ENCODE measurements around the gene DCC.

Gene DCC

GRCh38 chr18:53224128-53224778, 884.3 kb downstream of the DCC start:
- no peak for DNase-seq (ENCODE audit: low spot score)

DNA sequence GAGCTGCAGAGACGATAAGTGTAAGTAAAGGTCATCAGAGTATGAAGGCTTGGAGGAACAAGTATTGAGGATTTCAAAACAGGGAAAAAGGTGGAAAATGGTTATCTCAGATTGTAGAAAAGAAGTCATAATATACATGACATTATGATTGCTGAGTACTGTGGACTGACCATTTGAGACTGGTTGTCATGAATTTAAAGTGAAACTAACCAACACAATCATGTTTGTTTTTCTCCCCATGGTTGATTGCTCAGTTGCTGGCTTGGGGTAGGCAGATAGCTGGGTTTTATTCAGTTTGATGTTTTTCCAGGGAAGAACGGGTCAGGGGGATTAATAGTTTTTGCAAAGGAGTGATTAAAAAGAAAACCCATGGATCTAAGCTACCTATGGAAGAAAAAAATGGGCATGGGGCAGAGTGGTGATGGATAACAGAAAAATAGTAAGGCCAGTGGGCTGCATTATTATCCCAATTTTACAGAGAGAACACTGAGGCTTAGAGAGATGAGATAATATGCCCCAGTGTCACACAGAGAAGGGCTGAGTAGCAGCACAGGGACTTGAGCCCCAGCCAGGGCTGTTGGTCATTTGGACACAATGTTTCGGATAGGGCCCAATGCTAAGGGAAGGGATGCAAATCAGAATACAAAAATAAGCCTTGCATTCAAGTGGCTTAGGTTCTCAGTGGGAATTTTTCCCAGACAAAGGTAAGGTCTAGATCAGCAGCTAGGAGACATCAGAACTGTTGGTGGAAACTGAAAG, 885.7 kb downstream of the DCC start:
- no peak for DNase-seq (ENCODE audit: low spot score)

DNA sequence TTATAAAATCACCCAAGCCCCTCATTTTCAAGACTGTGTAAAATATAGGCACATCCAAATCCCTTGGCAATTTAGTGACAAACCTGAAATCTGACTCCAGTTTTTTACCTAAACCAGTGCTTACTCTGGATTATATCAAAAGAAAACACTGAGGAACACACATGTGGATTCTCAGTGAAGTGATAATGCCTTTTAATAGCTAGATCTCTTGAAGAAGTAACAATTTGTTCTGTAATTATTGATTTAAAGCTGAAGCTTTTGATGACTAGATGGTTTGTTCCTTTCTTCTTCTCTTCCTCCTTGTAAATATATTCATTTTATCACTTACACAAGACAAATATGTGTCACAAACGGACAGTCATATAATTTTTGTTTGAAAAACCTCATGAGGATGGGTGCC, 894.6 kb downstream of the DCC start:
- no peak for DNase-seq (ENCODE audit: low spot score)

GRCh38 chr18:53241161-53241560, 901.2 kb downstream of the DCC start:
- no peak for DNase-seq (ENCODE audit: low spot score)

GRCh38 chr18:53253789-53254188, 913.8 kb downstream of the DCC start:
- no peak for DNase-seq (ENCODE audit: low spot score)

DNA sequence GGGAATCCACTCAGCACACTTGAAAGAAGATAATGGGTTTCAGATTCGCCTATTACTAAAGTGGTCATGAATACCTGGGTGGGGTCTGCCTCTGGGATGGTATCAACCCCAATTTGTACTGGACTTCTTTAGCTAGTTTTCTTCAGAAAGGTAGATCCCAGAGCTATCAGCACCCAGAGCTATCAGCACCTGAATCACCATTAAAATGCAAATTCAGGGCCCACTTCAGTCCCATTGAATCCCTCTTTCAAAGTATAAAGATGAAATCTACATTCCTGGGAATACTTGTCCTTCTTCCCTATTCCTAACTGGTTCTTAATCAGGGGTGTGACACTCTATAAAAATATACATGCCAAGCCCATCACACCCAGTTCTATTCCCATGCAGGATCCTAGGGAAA, 914.3 kb downstream of the DCC start:
- DNase-seq (ENCODE audit: low spot score): no peak

- no peak for DNase-seq (ENCODE audit: low spot score)
These were observed 921.2 kb downstream of the DCC start for GRCh38 chr18:53261241-53261640.

- no peak for DNase-seq (ENCODE audit: low spot score)
These were observed 926.9 kb downstream of the DCC start for GRCh38 chr18:53266850-53267249.

GRCh38 chr18:53268455-53268854, 928.5 kb downstream of the DCC start:
- DNase-seq (ENCODE audit: low spot score): no peak

GRCh38 chr18:53281406-53281805, 941.4 kb downstream of the DCC start:
- no peak for DNase-seq (ENCODE audit: low spot score)

DNA sequence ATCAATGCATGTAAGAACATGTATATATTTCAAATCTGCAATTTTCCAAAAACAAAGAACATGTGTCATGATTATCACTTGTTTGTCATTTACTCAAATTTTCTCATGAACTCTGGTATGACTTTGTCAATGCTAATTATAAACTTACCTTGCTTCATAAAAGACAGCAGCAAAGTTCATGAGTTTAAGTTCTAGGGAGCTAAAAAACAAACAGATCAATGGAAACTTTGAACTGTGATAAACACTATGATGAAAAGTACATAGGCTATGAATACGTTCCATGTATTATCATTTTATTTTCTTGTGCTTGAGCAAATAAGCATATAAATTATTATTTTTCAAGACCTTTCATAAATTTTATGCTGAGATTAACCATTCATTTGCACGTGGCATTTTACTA, 943.7 kb downstream of the DCC start:
- no peak for DNase-seq (ENCODE audit: low spot score)

GRCh38 chr18:53305461-53305860, 965.5 kb downstream of the DCC start:
- DNase-seq (ENCODE audit: low spot score): no peak

GRCh38 chr18:53319628-53320027, 979.6 kb downstream of the DCC start:
- no peak for DNase-seq (ENCODE audit: low spot score)

DNA sequence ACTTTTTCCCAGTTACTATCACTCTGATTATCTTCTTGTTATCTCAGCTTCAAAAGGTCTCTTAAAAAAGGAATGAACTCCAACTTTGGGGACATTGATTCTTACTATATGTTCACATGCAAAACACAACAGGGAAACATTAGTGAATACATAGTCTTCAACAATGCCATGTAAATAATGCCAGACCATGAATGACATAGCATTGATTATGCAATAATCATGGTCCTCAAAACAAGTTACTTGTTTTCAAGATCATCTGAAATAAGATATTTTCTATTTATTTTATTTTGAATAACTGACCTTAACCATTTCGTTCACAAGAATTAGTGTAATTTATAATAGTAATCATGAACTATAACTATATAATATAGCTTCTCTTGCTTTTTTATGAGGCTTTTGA, 982.2 kb downstream of the DCC start:
- DNase-seq (ENCODE audit: low spot score): no peak

GRCh38 chr18:53324353-53324752, 984.4 kb downstream of the DCC start:
- no peak for DNase-seq (ENCODE audit: low spot score)

DNA sequence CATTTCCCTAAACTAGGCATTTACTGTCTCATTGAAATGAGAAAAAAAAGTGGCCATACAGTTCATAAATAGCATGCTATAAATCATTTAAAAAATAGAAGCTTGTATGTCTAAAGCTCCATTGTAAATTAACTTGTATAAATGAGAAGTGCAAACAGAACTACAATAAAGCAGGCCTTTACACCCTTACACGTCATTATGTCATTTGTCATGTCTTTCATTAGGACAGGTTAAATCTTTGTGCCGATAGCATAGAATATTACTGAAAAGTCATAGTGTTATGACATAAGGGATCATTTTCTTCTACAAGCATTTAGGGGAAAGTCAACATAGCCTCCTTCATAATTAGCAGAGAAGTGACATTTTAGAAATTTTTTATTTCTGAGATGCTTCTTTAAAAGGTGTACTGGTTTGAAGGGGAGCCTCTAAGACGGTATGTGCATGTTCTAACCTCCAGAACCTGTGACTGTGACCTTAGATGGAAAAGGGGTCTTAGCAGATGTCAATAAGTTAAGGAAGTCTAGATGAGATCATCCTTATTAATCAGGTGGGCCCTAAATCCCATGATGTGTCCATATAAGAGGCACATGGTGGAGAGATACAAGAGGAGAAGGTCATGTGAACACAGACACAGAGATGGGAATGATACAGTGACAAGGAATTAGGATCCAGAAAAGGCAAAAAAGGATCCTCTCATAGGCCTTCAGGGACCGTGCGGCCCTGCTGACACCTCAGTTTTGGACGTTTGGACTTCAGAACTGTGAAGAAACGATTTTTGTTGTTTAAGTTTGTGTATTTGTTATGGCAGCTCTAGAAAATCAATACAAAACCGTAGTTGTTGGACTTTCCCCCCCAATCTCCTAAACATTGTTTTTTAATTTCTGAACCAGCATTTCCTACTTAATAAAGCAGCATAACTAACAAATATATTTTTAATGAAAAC, 1020.8 kb downstream of the DCC start:
- no peak for DNase-seq (ENCODE audit: low spot score)

- no peak for DNase-seq (ENCODE audit: low spot score)
These were observed 1035.6 kb downstream of the DCC start for GRCh38 chr18:53375621-53376020.

- no peak for DNase-seq (ENCODE audit: low spot score)
These were observed 1040.2 kb downstream of the DCC start for GRCh38 chr18:53380063-53380639.

- DNase-seq (ENCODE audit: low spot score): no peak
These were observed 1042.9 kb downstream of the DCC start for GRCh38 chr18:53382870-53383269.

- DNase-seq (ENCODE audit: low spot score): no peak
These were observed 1045.9 kb downstream of the DCC start for GRCh38 chr18:53385889-53386288.

DNA sequence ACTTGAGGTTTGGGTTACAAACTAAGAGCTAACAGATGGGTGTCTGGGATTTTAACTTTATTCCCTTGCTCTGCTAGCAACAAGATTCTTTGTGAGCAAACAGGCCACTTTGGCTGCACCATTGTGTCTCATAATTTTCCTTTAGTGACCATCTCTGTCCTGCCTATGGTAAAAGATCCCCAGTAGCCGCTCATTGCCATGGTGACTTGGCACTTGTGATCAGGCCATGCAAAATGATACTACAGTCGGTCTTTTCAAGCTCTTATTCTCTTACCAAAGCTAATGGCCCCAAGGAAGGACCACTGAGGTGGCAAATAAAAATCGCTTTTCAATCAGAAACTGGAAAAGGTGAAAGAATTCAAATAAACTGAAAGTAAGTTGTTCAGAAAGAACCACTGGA, 1047.6 kb downstream of the DCC start:
- DNase-seq (ENCODE audit: low spot score): no peak

GRCh38 chr18:53402670-53403069, 1062.7 kb downstream of the DCC start:
- no peak for DNase-seq (ENCODE audit: low spot score)

Measured in germinal center (tissue), 1 donor.